Neural cell (in vitro differentiated cells): Measurements from ENCODE around the gene MICAL2.

ENCODE experiments used
- CTCF ChIP-seq: fragments of 450-650 bp; IDR thresholded peaks from 2 replicates; pipeline ENCODE4 v1.5.1; 2014; ENCODE audit warnings: antibody characterized with exemption, mild to moderate bottlenecking, moderate library complexity; ENCODE audit not compliant: poor library complexity, severe bottlenecking
- EP300 ChIP-seq: fragments of 450-650 bp; conservative IDR thresholded peaks from 2 replicates; pipeline ENCODE4 v1.6.1; 2014; ENCODE audit warnings: antibody characterized with exemption, mild to moderate bottlenecking, moderate library complexity; ENCODE audit not compliant: poor library complexity, severe bottlenecking
- RAD21 ChIP-seq: fragments of 450-650 bp; conservative IDR thresholded peaks from 2 replicates; pipeline ENCODE4 v1.6.1; 2014; ENCODE audit warnings: antibody characterized with exemption, mild to moderate bottlenecking, moderate library complexity

- no peak for TF ChIP-seq CTCF
- TF ChIP-seq RAD21, result no peak
- no peak for TF ChIP-seq EP300
Measured at GRCh38 chr11:12274558-12275197, 164.3 kb downstream of the MICAL2 start.
